ENCODE measurements around the gene ALDH1A3.

The ALDH1A3 gene

GRCh38 chr15:100866386-100867330, 13.0 kb upstream of the ALDH1A3 start:
- no peak overlapping the region for H3K4me3 ChIP-seq

GRCh38 chr15:100867433-100867832, 12.2 kb upstream of the ALDH1A3 start:
- no peak overlapping the region for H3K27ac ChIP-seq
- no peak for DNase-seq (ENCODE audit: low spot score)
- no peak overlapping the region for H3K4me3 ChIP-seq
- TF ChIP-seq, protein P1, sequence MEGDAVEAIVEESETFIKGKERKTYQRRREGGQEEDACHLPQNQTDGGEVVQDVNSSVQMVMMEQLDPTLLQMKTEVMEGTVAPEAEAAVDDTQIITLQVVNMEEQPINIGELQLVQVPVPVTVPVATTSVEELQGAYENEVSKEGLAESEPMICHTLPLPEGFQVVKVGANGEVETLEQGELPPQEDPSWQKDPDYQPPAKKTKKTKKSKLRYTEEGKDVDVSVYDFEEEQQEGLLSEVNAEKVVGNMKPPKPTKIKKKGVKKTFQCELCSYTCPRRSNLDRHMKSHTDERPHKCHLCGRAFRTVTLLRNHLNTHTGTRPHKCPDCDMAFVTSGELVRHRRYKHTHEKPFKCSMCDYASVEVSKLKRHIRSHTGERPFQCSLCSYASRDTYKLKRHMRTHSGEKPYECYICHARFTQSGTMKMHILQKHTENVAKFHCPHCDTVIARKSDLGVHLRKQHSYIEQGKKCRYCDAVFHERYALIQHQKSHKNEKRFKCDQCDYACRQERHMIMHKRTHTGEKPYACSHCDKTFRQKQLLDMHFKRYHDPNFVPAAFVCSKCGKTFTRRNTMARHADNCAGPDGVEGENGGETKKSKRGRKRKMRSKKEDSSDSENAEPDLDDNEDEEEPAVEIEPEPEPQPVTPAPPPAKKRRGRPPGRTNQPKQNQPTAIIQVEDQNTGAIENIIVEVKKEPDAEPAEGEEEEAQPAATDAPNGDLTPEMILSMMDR (IDR thresholded peaks at IDR 0.05): no peak

More at GRCh38 chr15:100866386-100867330, 13.0 kb upstream of the ALDH1A3 start:
- H3K27ac ChIP-seq: no peak overlapping the region
- DNase-seq (ENCODE audit: low spot score): no peak
- TF ChIP-seq, protein P1 (IDR thresholded peaks at IDR 0.05): no peak

- no peak overlapping the region for H3K27ac ChIP-seq
- TF ChIP-seq, protein P1 (IDR thresholded peaks at IDR 0.05): no peak
- no peak for DNase-seq (ENCODE audit: low spot score)
- H3K4me3 ChIP-seq: no peak overlapping the region
Measured at GRCh38 chr15:100869151-100869999, 10.3 kb upstream of the ALDH1A3 start.

- no peak overlapping the region for H3K27ac ChIP-seq
- TF ChIP-seq, protein P1 (IDR thresholded peaks at IDR 0.05): peak; percentile 77
- no peak for DNase-seq (ENCODE audit: low spot score)
- H3K4me3 ChIP-seq: no peak overlapping the region
Measured at GRCh38 chr15:100873029-100873677, 6.5 kb upstream of the ALDH1A3 start.

DNA sequence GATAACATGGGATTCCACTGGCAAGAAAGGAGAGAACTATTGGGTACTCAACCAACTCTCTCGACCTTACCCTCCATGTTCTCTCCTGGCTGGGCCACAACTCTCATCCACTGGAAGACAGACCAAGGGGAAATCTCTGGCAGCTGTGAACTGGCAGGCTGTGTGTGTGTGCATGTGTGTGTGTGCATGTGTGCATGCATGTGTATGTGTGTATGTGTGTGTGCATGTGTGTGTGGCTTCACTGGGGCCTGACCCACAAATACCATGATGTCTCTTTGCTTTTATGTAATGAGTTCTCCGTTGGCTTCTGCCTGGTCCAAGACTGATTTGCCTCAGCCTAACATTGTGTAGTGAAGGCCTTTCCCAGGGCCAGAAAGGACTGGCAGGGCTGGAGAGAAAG, 4.1 kb upstream of the ALDH1A3 start:
- no peak for DNase-seq (ENCODE audit: low spot score)
- TF ChIP-seq, protein P1 (IDR thresholded peaks at IDR 0.05): no peak
- Histone ChIP-seq H3K4me3 (no peak overlapping the region), H3K27ac (no peak overlapping the region)

GRCh38 chr15:100875976-100876375, 3.7 kb upstream of the ALDH1A3 start:
- TF ChIP-seq, protein P1 (IDR thresholded peaks at IDR 0.05): no peak
- Histone ChIP-seq H3K27ac (no peak overlapping the region), H3K4me3 (no peak overlapping the region)
- no peak for DNase-seq (ENCODE audit: low spot score)

All from coronary artery (tissue), 2 donors.